IPS-18a (cell line): ENCODE measurements around the gene SUGT1.

Experiments
- H3K27ac ChIP-seq: one replicate; pipeline ENCODE4 v1.5.1; 2013; ENCODE audit warnings: low read length
- H3K27me3 ChIP-seq: one replicate; pipeline ENCODE4 v1.6.1; 2013; ENCODE audit warnings: mild to moderate bottlenecking, low read length; ENCODE audit not compliant: control insufficient read depth, insufficient read depth
- H3K36me3 ChIP-seq: one replicate; pipeline ENCODE4 v1.6.1; 2013; ENCODE audit warnings: low read depth, low read length; ENCODE audit not compliant: control insufficient read depth
- H3K4me1 ChIP-seq: one replicate; pipeline ENCODE4 v1.6.1; 2013; ENCODE audit warnings: low read depth, low read length; ENCODE audit not compliant: control insufficient read depth
- H3K4me3 ChIP-seq: one replicate; pipeline ENCODE4 v1.5.1; 2013; ENCODE audit warnings: low read length
- H3K9ac ChIP-seq: one replicate; pipeline ENCODE4 v1.6.1; 2013; ENCODE audit warnings: mild to moderate bottlenecking, low read length, moderate library complexity
- H3K9me3 ChIP-seq: one replicate; pipeline ENCODE4 v1.6.1; 2013; ENCODE audit warnings: low read depth, low read length; ENCODE audit not compliant: control insufficient read depth

Gene SUGT1

DNA sequence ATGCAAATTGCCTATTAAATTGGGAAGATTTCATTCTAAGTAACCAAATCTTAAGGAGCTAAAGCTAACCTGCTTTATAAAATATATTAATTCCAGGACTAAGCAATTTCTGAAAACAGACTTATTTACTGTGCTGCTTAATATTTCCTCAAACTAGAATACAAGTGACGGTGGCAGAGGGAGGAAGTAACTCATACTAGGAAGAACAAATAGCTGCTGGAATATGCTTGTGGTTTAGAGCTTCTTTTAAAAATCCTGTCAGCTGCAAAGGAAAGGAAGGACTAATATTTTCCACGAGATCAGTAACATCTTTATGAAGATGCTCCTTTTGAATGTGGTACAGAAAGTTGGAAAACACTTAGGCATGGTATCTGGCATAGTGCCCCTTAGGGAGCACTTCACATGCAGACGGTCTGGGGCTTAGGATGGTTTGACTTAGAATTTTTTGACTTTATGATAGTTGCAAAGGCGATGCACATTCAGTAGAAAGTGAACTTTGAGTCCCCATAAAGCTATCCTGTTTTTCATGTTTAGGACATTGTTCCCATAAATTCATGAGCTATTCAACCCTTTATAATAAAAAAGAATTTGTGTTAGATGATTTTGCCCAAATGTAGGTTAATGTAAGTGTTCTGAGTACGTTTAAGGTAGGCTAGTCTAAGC, 13.8 kb upstream of the SUGT1 start:
- H3K9me3 ChIP-seq: no peaks in the 10 kb centered on the region
- H3K9ac ChIP-seq: no peak overlapping the region
- no peaks in the 10 kb centered on the region for H3K4me1 ChIP-seq
- H3K27ac ChIP-seq: no peak overlapping the region
- no peaks in the 10 kb centered on the region for H3K27me3 ChIP-seq
- no peaks in the 10 kb centered on the region for H3K36me3 ChIP-seq
- no peak overlapping the region for H3K4me3 ChIP-seq

DNA sequence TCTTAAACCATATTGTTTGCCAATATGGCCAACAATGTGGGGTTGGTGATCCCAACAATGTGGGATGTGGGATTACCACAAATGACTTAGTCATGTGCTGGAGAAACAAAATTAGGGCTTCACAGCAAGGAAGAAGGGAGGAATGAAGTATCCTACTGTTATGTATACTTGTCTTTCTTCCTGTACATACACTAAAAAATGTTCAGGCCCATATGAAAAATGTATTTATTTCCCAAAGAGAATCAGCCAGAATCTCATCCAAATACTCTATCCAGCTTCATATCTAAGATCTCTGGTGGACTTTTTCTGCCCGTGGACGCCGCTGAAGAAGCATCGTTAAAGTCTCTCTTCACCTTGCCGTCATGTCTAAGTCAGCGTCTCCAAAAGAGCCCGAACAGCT, 10.5 kb upstream of the SUGT1 start, which contains the start of gene HNRNPA1L2:
HNRNPA1L2 (plus strand) TSS at position 301 of the 400 bp plus-strand sequence; CDS start at position 363, 62 bp downstream.
- Histone ChIP-seq H3K36me3 (no peaks in the 10 kb centered on the region), H3K9me3 (no peaks in the 10 kb centered on the region), H3K4me3 (no peak within 1 kb of the TSS), H3K9ac (no peak within 1 kb of the TSS), H3K27me3 (no peaks in the 10 kb centered on the region), H3K27ac (no peak within 1 kb of the TSS), H3K4me1 (no peaks in the 10 kb centered on the region)

GRCh38 chr13:52644108-52644507, 8.5 kb upstream of the SUGT1 start:
- no peak overlapping the region for H3K4me3 ChIP-seq
- no peak overlapping the region for H3K27ac ChIP-seq
- H3K27me3 ChIP-seq: no peaks in the 10 kb centered on the region
- no peak overlapping the region for H3K9ac ChIP-seq
- no peaks in the 10 kb centered on the region for H3K4me1 ChIP-seq
- H3K36me3 ChIP-seq: peaks cover under 1% of the 10 kb centered on the region
- H3K9me3 ChIP-seq: no peaks in the 10 kb centered on the region

- Histone ChIP-seq H3K27ac (no peak overlapping the region), H3K9ac (no peak overlapping the region)
Measured at GRCh38 chr13:52646967-52647366, 5.7 kb upstream of the SUGT1 start.

GRCh38 chr13:52650731-52651130, 1.9 kb upstream of the SUGT1 start:
- H3K4me3 ChIP-seq: peak overlapping the region; percentile 99
- H3K27me3 ChIP-seq: no peaks in the 10 kb centered on the region
- H3K9me3 ChIP-seq: no peaks in the 10 kb centered on the region
- peak overlapping the region; percentile 98 for H3K9ac ChIP-seq
- H3K27ac ChIP-seq: no peak overlapping the region
- H3K4me1 ChIP-seq: peaks cover 5% of the 10 kb centered on the region
- peaks cover 17% of the 10 kb centered on the region for H3K36me3 ChIP-seq

More at GRCh38 chr13:52646967-52647366, 5.7 kb upstream of the SUGT1 start:
- peaks cover 12% of the 10 kb centered on the region for H3K36me3 ChIP-seq
- no peak overlapping the region for H3K4me3 ChIP-seq
- H3K27me3 ChIP-seq: no peaks in the 10 kb centered on the region
- no peaks in the 10 kb centered on the region for H3K4me1 ChIP-seq
- H3K9me3 ChIP-seq: no peaks in the 10 kb centered on the region

- peaks cover 23% of the 10 kb centered on the region for H3K36me3 ChIP-seq
- peak overlapping the region; percentile 98 for H3K9ac ChIP-seq
- H3K27ac ChIP-seq: peak overlapping the region; percentile 99
- no peaks in the 10 kb centered on the region for H3K9me3 ChIP-seq
- H3K27me3 ChIP-seq: no peaks in the 10 kb centered on the region
- H3K4me1 ChIP-seq: peaks cover 5% of the 10 kb centered on the region
- H3K4me3 ChIP-seq: peak overlapping the region; percentile 99
Measured at GRCh38 chr13:52651897-52652195, 790 bp upstream of the SUGT1 start.

DNA sequence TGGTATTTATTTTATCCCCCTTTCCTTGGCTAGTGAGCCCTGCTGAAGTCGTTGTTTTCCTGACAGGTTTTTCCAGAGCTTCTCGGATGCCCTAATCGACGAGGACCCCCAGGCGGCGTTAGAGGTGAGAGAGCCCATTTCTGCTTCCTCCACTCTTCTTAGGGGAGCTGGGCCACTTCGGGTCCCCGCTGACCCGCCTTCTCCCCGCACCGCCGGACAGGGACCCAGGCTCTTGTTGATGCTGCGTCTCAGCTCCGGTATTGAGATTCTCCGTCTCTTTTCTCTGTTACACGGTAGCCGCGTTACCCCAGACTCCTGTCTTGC, 306 bp downstream of the SUGT1 start:
- H3K27ac ChIP-seq: peak overlapping the region; percentile 99
- no peaks in the 10 kb centered on the region for H3K9me3 ChIP-seq
- H3K4me1 ChIP-seq: peaks cover 5% of the 10 kb centered on the region
- H3K9ac ChIP-seq: peak overlapping the region; percentile 98
- H3K27me3 ChIP-seq: no peaks in the 10 kb centered on the region
- peaks cover 33% of the 10 kb centered on the region for H3K36me3 ChIP-seq
- H3K4me3 ChIP-seq: peak overlapping the region; percentile 99

DNA sequence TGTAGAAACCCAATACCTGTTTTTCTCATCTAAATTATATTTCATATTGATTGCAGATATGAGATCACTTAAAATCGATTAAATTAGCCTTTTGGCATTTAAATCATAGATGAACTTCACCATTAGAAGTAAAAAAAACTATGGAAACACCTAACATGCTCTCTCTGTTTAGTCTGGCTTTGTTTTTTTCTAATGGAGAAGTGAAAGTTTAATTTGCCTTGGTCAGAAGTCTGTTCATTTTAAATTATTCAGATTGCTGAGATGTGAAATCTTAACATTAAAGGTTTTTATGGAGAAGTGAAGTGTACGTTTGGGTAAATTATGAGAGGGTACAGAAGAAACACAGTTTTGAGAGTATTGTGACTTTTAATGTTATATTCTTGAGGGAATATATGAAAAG, 6.7 kb downstream of the SUGT1 start:
- H3K36me3 ChIP-seq: peaks cover 67% of the 10 kb centered on the region

DNA sequence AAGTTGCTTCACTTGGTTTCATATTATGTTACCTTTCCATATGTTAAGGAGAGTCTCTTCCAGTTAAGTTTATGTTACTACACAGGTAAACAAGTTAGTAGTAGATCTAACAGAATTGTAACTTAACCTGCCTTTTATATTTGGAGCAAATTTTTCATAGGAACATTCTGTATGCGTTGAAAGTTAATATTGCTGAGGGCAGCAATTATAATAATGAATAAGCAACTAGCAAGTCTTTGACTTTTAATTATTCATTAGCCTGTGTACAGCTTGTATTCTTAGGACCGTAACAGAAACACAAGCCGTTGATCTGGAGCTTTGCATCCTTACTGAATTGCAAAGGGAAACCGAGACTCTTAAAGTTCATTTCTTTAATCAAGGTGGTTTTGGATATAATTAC, 11.6 kb downstream of the SUGT1 start:
- Histone ChIP-seq H3K9me3 (no peaks in the 10 kb centered on the region), H3K36me3 (peaks cover 77% of the 10 kb centered on the region), H3K27ac (no peak overlapping the region), H3K9ac (no peak overlapping the region), H3K4me3 (no peak overlapping the region), H3K4me1 (no peaks in the 10 kb centered on the region), H3K27me3 (no peaks in the 10 kb centered on the region)

More for the DNA sequence above, 6.7 kb downstream of the SUGT1 start:
- Histone ChIP-seq H3K27me3 (no peaks in the 10 kb centered on the region), H3K27ac (no peak overlapping the region), H3K4me3 (no peak overlapping the region), H3K9ac (no peak overlapping the region), H3K9me3 (no peaks in the 10 kb centered on the region), H3K4me1 (no peaks in the 10 kb centered on the region)

- Histone ChIP-seq H3K27me3 (no peaks in the 10 kb centered on the region), H3K4me3 (no peak overlapping the region), H3K9me3 (no peaks in the 10 kb centered on the region), H3K4me1 (no peaks in the 10 kb centered on the region), H3K27ac (no peak overlapping the region), H3K36me3 (peaks cover 73% of the 10 kb centered on the region), H3K9ac (no peak overlapping the region)
Measured at GRCh38 chr13:52665325-52665724, 12.7 kb downstream of the SUGT1 start.

- no peak overlapping the region for H3K4me3 ChIP-seq
- H3K4me1 ChIP-seq: no peaks in the 10 kb centered on the region
- H3K27ac ChIP-seq: no peak overlapping the region
- no peak overlapping the region for H3K9ac ChIP-seq
- no peaks in the 10 kb centered on the region for H3K9me3 ChIP-seq
- peaks cover 53% of the 10 kb centered on the region for H3K36me3 ChIP-seq
- no peaks in the 10 kb centered on the region for H3K27me3 ChIP-seq
Measured at GRCh38 chr13:52669677-52670076, 17.0 kb downstream of the SUGT1 start.

DNA sequence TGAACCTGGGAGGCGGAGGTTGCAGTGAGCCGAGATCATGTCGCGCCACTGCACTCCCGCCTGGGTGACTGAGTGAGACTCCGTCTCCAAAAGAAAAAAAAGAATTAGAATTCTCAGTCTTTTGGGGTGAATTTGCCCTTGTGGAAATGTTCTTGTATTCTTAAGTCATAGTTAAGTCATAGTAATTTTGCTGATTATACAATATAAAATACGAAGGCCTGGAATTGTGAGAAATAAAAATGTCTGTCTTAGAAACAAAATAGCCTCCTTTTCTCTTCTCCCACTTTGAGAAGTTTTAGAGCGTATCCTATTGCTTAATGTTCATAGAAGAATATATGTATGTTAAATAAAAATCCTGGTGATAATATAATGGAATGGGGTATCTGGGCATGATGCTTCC, 18.1 kb downstream of the SUGT1 start:
- no peak overlapping the region for H3K9ac ChIP-seq
- peaks cover 55% of the 10 kb centered on the region for H3K36me3 ChIP-seq
- no peaks in the 10 kb centered on the region for H3K9me3 ChIP-seq
- no peaks in the 10 kb centered on the region for H3K27me3 ChIP-seq
- H3K4me1 ChIP-seq: no peaks in the 10 kb centered on the region
- no peak overlapping the region for H3K4me3 ChIP-seq
- no peak overlapping the region for H3K27ac ChIP-seq
